ENCODE results near the gene MBD3L1.

- no peak for TF ChIP-seq GABPA (IDR thresholded peaks at IDR 0.05; ENCODE audit: low read depth)
- no peak for TF ChIP-seq POLR2AphosphoS5 (IDR thresholded peaks at IDR 0.05; ENCODE audit: low read depth, low read length)
- TF ChIP-seq FOXJ3 (CRISPR knock-in tag; IDR thresholded peaks at IDR 0.05): no peak
- TF ChIP-seq RCOR1 (IDR thresholded peaks at IDR 0.05; ENCODE audit: low read length): no peak
- TF ChIP-seq, protein P1, sequence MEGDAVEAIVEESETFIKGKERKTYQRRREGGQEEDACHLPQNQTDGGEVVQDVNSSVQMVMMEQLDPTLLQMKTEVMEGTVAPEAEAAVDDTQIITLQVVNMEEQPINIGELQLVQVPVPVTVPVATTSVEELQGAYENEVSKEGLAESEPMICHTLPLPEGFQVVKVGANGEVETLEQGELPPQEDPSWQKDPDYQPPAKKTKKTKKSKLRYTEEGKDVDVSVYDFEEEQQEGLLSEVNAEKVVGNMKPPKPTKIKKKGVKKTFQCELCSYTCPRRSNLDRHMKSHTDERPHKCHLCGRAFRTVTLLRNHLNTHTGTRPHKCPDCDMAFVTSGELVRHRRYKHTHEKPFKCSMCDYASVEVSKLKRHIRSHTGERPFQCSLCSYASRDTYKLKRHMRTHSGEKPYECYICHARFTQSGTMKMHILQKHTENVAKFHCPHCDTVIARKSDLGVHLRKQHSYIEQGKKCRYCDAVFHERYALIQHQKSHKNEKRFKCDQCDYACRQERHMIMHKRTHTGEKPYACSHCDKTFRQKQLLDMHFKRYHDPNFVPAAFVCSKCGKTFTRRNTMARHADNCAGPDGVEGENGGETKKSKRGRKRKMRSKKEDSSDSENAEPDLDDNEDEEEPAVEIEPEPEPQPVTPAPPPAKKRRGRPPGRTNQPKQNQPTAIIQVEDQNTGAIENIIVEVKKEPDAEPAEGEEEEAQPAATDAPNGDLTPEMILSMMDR (IDR thresholded peaks at IDR 0.05): no peak
- no peak for TF ChIP-seq ZBTB33 (IDR thresholded peaks at IDR 0.05; ENCODE audit: borderline replicate concordance, low read depth)
- TF ChIP-seq, protein P2, sequence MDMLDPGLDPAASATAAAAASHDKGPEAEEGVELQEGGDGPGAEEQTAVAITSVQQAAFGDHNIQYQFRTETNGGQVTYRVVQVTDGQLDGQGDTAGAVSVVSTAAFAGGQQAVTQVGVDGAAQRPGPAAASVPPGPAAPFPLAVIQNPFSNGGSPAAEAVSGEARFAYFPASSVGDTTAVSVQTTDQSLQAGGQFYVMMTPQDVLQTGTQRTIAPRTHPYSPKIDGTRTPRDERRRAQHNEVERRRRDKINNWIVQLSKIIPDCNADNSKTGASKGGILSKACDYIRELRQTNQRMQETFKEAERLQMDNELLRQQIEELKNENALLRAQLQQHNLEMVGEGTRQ (IDR thresholded peaks at IDR 0.05; ENCODE audit: borderline replicate concordance, low read depth, low read length): no peak
- TF ChIP-seq TEAD4 (IDR thresholded peaks at IDR 0.05; ENCODE audit: borderline replicate concordance, insufficient read depth): no peak
- TF ChIP-seq SMC3 (IDR thresholded peaks at IDR 0.05; ENCODE audit: low read depth, low read length): no peak
- TF ChIP-seq TCF12 (IDR thresholded peaks at IDR 0.05): no peak
- no peak for TF ChIP-seq YY1 (IDR thresholded peaks at IDR 0.05; ENCODE audit: low read depth)
Measured at GRCh38 chr19:8815780-8816179, 16.4 kb upstream of the MBD3L1 start.
